B cell (primary cell): ENCODE data around the gene MRPS21. TPM values are rescaled to one million over a fixed set of nuclear protein-coding genes. Genes with fewer than 3 reads are reported as not detected.
A peak's percentile ranks its signal among the peaks of the same experiment; 100 is the strongest.

Experiments used
- ATAC-seq: fragments of 200-7000 bp; cut with Tn5 transposase; one replicate; pipeline ENCODE4 v1.10.0; 2021; ENCODE audit warnings: low read depth, mild to moderate bottlenecking, moderate number of reproducible peaks, moderate library complexity
- CTCF ChIA-PET: fragments of 350-600 bp; sonication (Branson Sonifier 250); formaldehyde crosslinking; loops from one replicate; lab custom pipeline; 2021; ENCODE audit warnings: antibody characterized with exemption, inconsistent platforms; lab: Charles Lee
- POLR2A ChIA-PET: fragments of 350-600 bp; sonication (Branson Sonifier 250); formaldehyde crosslinking; loops from one replicate; lab custom pipeline; 2021; ENCODE audit warnings: antibody characterized with exemption; lab: Charles Lee
- DNase-seq: peaks from one replicate; pipeline ENCODE4 v3.0.0; 2013
- H2AFZ ChIP-seq: 2 replicates; pipeline ENCODE4 v1.6.1; 2012; ENCODE audit warnings: mild to moderate bottlenecking, low read depth, low read length; ENCODE audit not compliant: insufficient read depth, poor library complexity, severe bottlenecking
- H3K27ac ChIP-seq, 2 donors: 1 replicate in 1 of 2; 2 replicates in 1 of 2; pipeline ENCODE4 v1.5.1; 2012 to 2013; ENCODE audit warnings: low read length in 2 of 2, mild to moderate bottlenecking in 2 of 2, moderate library complexity in 1 of 2
- H3K27me3 ChIP-seq, 4 experiments: fragments of 200-600 bp in 1 of 4; sonication (generic) in 1 of 4; replicated peaks in 1 of 4; 1 replicate in 2 of 4; 2 replicates in 2 of 4; pipeline versions ENCODE4 v1.6.1 to v1.7.0; 2013 to 2016; ENCODE audit warnings: low read length in 3 of 4, mild to moderate bottlenecking in 2 of 4, mixed read lengths in 1 of 4, moderate library complexity in 1 of 4; ENCODE audit not compliant: insufficient read depth in 4 of 4, control insufficient read depth in 3 of 4; ENCODE audit errors: control extremely low read depth in 1 of 4
- H3K36me3 ChIP-seq, 2 experiments: replicated peaks in 1 of 2; 1 replicate in 1 of 2; 2 replicates in 1 of 2; pipeline versions ENCODE4 v1.6.1 to v1.7.1; 2013; ENCODE audit warnings: low read length in 1 of 2; ENCODE audit not compliant: insufficient read depth in 2 of 2, control insufficient read depth in 1 of 2; ENCODE audit errors: control extremely low read depth in 1 of 2, extremely low read depth in 1 of 2
- H3K4me1 ChIP-seq, 2 donors: fragments of 200-600 bp in 1 of 2; sonication (generic) in 1 of 2; 1 replicate in 1 of 2; 2 replicates in 1 of 2; pipeline versions ENCODE4 v1.5.1 to v1.6.1; 2013 to 2017; ENCODE audit warnings: low read length in 2 of 2; ENCODE audit not compliant: control insufficient read depth in 2 of 2, insufficient read depth in 2 of 2
- H3K4me2 ChIP-seq: replicated peaks from 2 replicates; pipeline ENCODE3; 2012; ENCODE audit warnings: mild to moderate bottlenecking, low read depth, low read length; ENCODE audit not compliant: poor library complexity, severe bottlenecking
- H3K4me3 ChIP-seq, 5 experiments: fragments of 200-600 bp in 1 of 5; sonication (generic) in 1 of 5; 1 replicate in 3 of 5; 2 replicates in 2 of 5; pipeline versions ENCODE4 v1.5.1 to v1.7.0; 2011 to 2016; ENCODE audit warnings: low read length in 4 of 5, mild to moderate bottlenecking in 4 of 5, low read depth in 2 of 5, control low read depth in 1 of 5, moderate library complexity in 1 of 5; ENCODE audit not compliant: insufficient read depth in 1 of 5; ENCODE audit errors: control extremely low read depth in 1 of 5, extremely low read depth in 1 of 5
- H3K79me2 ChIP-seq: fragments of 200-600 bp; sonication (generic); one replicate; pipeline ENCODE4 v1.6.0; 2016; ENCODE audit warnings: low read length; ENCODE audit not compliant: control insufficient read depth, insufficient read depth
- H3K9ac ChIP-seq: fragments of 200-600 bp; sonication (generic); 2 replicates; pipeline ENCODE4 v1.6.1; 2017; ENCODE audit warnings: mild to moderate bottlenecking, low read length, moderate library complexity
- H3K9me3 ChIP-seq, 3 donors: one replicate each; pipeline versions ENCODE4 v1.6.1 to v1.7.1; 2013; ENCODE audit warnings: low read length in 2 of 3; ENCODE audit not compliant: control insufficient read depth in 2 of 3, insufficient read depth in 1 of 3; ENCODE audit errors: control extremely low read depth in 1 of 3
- H4K20me1 ChIP-seq: 2 replicates; pipeline ENCODE4 v1.6.0; 2012; ENCODE audit warnings: mild to moderate bottlenecking, low read length; ENCODE audit not compliant: insufficient read depth, control insufficient read depth, poor library complexity, severe bottlenecking
- H3K27ac Mint-ChIP-seq: one replicate; pipeline ENCODE4 v1.8.0; 2021; ENCODE audit warnings: mixed read lengths
- H3K27me3 Mint-ChIP-seq: one replicate; pipeline ENCODE4 v1.8.0; 2021; ENCODE audit warnings: mixed read lengths
- H3K4me1 Mint-ChIP-seq: one replicate; pipeline ENCODE4 v1.8.0; 2021; ENCODE audit warnings: mixed read lengths
- H3K4me3 Mint-ChIP-seq: one replicate; pipeline ENCODE4 v1.8.0; 2021; ENCODE audit warnings: mixed read lengths
- H3K9me3 Mint-ChIP-seq: one replicate; pipeline ENCODE4 v1.8.0; 2022; ENCODE audit warnings: mixed read lengths; ENCODE audit not compliant: insufficient read depth
- EZH2 ChIP-seq: IDR thresholded peaks from 2 replicates; pipeline ENCODE4 v1.6.1; 2012; ENCODE audit warnings: borderline replicate concordance, low read depth, mild to moderate bottlenecking, moderate library complexity, low read length; ENCODE audit not compliant: insufficient read depth, poor library complexity, severe bottlenecking
- WGBS: methylation state at CpG from one replicate; pipeline ENCODE4 v1.1.5; 2013; ENCODE audit warnings: missing lambda C conversion rate; ENCODE audit not compliant: insufficient coverage; 5-methylcytosine and 5-hydroxymethylcytosine counted together
- intact Hi-C: fragments of 100-400 bp; cut with micrococcal nuclease; formaldehyde crosslinking; loops from one replicate; pipeline ENCODE4 v1.10.0; 2022
- polyA plus RNA-seq: library from polyadenylated mRNA; depleted of rRNA; stranded (reverse); fragments of >200 nt; gene quantifications from 2 replicates; pipeline ENCODE4 v1.2.3, GENCODE V29; 2012
- total RNA-seq, 2 donors: library from RNA; stranded (reverse); fragments of 120-200 nt in 1 of 2; gene quantifications; 1 replicate in 1 of 2; 2 replicates in 1 of 2; pipeline versions ENCODE4 v1.2.3 to v1.2.4, GENCODE V29; 2013 to 2022
- TF ChIP-seq, protein P1 (sequence below): fragments of 200-600 bp; IDR thresholded peaks from one replicate; pipeline ENCODE4 v1.8.0; 2022; ENCODE audit warnings: antibody characterized with exemption, mild to moderate bottlenecking

The MRPS21 gene
- total and polyA plus RNA-seq, 2 donors (not counting 1 experiment from before 2014, with no cell fraction given) = 50.1 to 60.4 TPM

DNA sequence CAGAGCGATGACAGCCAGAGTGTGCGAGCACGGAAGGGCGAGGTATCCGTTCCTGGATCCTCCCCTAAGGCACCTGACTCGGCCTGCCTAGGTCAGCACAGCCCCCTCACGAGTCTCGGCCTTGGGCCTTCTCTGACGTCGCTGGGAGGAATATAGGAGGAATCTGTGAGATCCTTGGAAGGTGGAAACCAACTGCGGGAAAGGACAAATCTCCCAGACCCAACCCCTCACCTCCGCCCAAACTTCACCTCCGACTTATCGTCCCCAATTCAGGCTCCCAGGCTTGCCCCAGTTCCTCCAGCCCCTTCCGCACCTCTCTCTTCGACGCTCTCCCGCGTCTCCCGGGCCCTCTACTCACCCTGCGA, 25.3 kb upstream of the MRPS21 start:
- peaks cover 19 to 27% of the 10 kb centered on the region in 2 donors for H3K4me1 ChIP-seq
- peak overlapping the region; percentile 62 to 98 (median 95) for H3K4me3 ChIP-seq
- peak overlapping the region; percentile 97 for H3K4me3 Mint-ChIP-seq
- CTCF ChIA-PET = interaction anchor here (1.0 to 4.3 kb wide), 3 partner anchors 10 to 13 kb away, joined by 4 to 22 read pairs (median 21); no protein-coding TSS in a partner anchor
- TF ChIP-seq EZH2 = no peak
- TF ChIP-seq, protein P1, sequence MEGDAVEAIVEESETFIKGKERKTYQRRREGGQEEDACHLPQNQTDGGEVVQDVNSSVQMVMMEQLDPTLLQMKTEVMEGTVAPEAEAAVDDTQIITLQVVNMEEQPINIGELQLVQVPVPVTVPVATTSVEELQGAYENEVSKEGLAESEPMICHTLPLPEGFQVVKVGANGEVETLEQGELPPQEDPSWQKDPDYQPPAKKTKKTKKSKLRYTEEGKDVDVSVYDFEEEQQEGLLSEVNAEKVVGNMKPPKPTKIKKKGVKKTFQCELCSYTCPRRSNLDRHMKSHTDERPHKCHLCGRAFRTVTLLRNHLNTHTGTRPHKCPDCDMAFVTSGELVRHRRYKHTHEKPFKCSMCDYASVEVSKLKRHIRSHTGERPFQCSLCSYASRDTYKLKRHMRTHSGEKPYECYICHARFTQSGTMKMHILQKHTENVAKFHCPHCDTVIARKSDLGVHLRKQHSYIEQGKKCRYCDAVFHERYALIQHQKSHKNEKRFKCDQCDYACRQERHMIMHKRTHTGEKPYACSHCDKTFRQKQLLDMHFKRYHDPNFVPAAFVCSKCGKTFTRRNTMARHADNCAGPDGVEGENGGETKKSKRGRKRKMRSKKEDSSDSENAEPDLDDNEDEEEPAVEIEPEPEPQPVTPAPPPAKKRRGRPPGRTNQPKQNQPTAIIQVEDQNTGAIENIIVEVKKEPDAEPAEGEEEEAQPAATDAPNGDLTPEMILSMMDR = no peak
- H3K9me3 ChIP-seq = no peaks in the 10 kb centered on the region
- peaks cover 0 to 28% of the 10 kb centered on the region in 2 experiments for H3K36me3 ChIP-seq
- H3K27me3 Mint-ChIP-seq = peaks cover 6% of the 10 kb centered on the region
- POLR2A ChIA-PET = interaction anchor here (1.0 to 1.2 kb wide), 4 partner anchors 14 to 382 kb away, joined by 4 to 7 read pairs (median 6); partner anchors contain the start of genes ANP32E, CIART and RPRD2
- peak overlapping the region; percentile 98 for H3K9ac ChIP-seq
- no peaks in the 10 kb centered on the region for H3K27me3 ChIP-seq
- no peaks in the 10 kb centered on the region for H3K9me3 Mint-ChIP-seq
- ATAC-seq = peak; percentile 3
- peak overlapping the region; percentile 90 for H2AFZ ChIP-seq
- peak overlapping the region; percentile 94 to 95 for H3K27ac ChIP-seq
- H3K4me1 Mint-ChIP-seq = peaks cover 30% of the 10 kb centered on the region
- peak overlapping the region; percentile 93 for H3K4me2 ChIP-seq
- H4K20me1 ChIP-seq = peaks cover 8% of the 10 kb centered on the region
- H3K79me2 ChIP-seq = peaks cover 31% of the 10 kb centered on the region
- DNase-seq = no peak
- peak overlapping the region; percentile 98 for H3K27ac Mint-ChIP-seq
- intact Hi-C loops = loop anchor here (1.0 kb wide), 1 partner anchor 12 kb away; no protein-coding TSS in a partner anchor
- 0% methylated on average over 11 of the region's 21 CpGs for WGBS
